ENCODE data around the gene CHD8. TPM values are rescaled to one million over a fixed set of nuclear protein-coding genes. Genes with fewer than 3 reads are reported as not detected.

Gene CHD8
- total RNA-seq = 31.0 and 38.1 TPM in 2 replicates

GRCh38 chr14:21455912-21456667, at the start of gene CHD8:
CHD8 (minus strand) TSS chr14:21456123; CDS start chr14:21431643, 24,480 bp downstream.

GRCh38 chr14:21476925-21477681, 21.2 kb upstream of the CHD8 start, which contains the start of the genes RAB2B and TOX4:
RAB2B (minus strand) TSS chr14:21476959; CDS start chr14:21476872, 87 bp downstream.
TOX4 (plus strand) TSS chr14:21477195; CDS start chr14:21477279, 84 bp downstream.

GRCh38 chr14:21383848-21384493, 72.0 kb downstream of the CHD8 start, which contains the start of gene SUPT16H:
SUPT16H (minus strand) TSS chr14:21384019; CDS start chr14:21383927, 92 bp downstream.

Other genes starting within 250 kb of the CHD8 start
- 411 and 489 TPM in 2 replicates for gene HNRNPC, start 186.7 kb downstream of the CHD8 start, total RNA-seq
- gene RPGRIP1, start 176.0 kb downstream of the CHD8 start, total RNA-seq = 0.12 and 0.17 TPM in 2 replicates
- gene SUPT16H, start 72.1 kb downstream of the CHD8 start, total RNA-seq = 34.2 and 51.9 TPM in 2 replicates
- 16.3 and 21.4 TPM in 2 replicates for gene RAB2B, start 20.8 kb upstream of the CHD8 start, total RNA-seq
- 25.4 and 35.8 TPM in 2 replicates for gene TOX4, start 21.1 kb upstream of the CHD8 start, total RNA-seq
- 24.4 and 24.5 TPM in 2 replicates for gene METTL3, start 55.2 kb upstream of the CHD8 start, total RNA-seq
- gene SALL2, start 70.2 kb upstream of the CHD8 start, total RNA-seq = 6.9 and 8.5 TPM in 2 replicates
- gene OR10G3, start 124.0 kb upstream of the CHD8 start, total RNA-seq = not detected in 2 replicates
- not detected in 2 replicates for gene OR10G2, start 178.8 kb upstream of the CHD8 start, total RNA-seq
- gene OR4E2, start 197.7 kb upstream of the CHD8 start, total RNA-seq = not detected in 2 replicates
- not detected in 2 replicates for gene OR4E1, start 217.7 kb upstream of the CHD8 start, total RNA-seq